IPS-NIHi7 (cell line): ENCODE results near the gene GDNF.
A peak's percentile ranks its signal among the peaks of the same experiment; 100 is the strongest.

Source experiments
- DNase-seq: peaks from one replicate; pipeline ENCODE4 v3.0.0; 2012; ENCODE audit warnings: mixed read lengths; ENCODE audit errors: extremely low spot score

Gene GDNF

DNA sequence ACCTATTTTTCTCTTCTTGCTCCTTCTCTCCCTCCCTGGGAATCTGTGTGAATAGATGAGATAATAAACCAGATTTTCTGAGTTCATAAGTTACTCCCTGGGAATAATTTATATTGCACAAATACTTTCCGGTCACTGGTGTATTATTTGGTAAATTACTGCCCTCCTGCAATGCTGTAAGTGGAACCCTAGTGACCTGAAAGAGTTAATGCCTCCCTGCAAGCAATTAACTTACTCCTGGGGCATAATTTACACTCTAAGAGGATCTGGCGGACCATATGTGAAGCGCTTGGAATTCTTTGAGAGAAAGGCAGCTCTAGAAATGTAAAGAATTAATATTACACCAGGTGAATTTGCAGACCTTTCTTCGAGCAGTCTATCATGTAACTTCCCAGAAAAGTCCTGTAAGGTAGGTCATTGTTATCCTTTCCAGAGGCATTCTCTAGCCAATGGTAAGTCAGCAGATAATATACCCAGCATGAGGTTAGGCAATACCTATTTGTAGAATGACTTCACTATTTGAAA is 7.0 kb upstream of the GDNF start:
- no peak for DNase-seq

DNA sequence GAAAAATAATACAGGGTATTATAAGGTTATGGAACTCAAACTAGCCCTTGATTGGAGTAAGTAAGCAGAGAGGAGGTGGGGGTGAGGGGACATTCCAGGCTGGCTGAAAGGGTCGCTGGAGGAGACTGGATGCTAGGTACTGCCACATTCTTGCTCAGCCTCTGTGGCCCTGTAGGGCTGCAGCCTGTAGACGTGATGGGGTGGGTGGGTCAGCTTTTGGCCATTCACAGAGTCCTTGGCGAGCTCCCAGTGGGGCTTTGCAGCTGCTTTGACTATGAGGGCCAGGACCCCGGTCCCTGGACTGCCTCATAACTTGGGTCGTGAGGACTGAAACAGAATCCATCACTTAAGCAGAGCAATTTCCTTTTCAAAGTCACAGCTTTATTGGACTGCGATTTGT is 4.2 kb upstream of the GDNF start:
- DNase-seq: no peak

DNA sequence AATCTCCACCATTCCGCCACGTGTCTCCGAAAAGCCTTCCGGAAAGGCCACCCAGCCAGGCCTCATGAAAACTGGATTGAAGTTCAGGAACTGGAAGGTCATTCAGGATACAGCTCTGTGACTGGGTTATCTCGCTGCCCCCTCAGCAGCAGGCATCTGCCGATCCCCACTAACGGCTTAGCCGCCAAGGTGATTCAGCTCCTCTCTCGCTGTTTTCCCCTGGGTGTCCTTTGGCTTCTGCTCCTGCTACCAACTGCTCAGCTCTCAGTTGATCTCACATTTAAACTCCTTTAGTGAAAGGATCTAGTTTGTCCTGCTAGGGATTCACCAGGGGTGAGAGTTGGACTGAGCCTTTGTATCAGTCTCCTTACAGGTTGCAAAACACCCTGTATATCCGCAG is 2.2 kb upstream of the GDNF start:
- no peak for DNase-seq

DNA sequence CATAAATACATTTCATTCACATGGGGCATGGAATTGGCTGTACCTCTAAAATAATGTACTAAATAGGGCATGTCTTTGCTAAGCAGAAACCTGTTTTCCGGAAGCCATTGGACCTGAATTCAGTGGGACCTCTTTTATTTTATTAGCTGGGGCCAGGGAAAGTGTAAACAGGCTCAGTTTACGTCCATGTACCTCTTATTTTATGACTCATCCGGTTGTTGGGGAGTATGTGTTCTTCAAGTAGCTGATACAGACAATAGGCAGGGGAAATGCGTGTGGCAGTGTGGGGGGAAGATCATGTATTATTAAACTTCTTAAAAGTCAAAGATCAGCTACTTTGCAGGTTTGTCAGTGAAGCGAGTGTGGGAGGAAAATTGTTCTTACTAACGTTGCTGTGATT is 1.4 kb upstream of the GDNF start:
- no peak for DNase-seq

DNA sequence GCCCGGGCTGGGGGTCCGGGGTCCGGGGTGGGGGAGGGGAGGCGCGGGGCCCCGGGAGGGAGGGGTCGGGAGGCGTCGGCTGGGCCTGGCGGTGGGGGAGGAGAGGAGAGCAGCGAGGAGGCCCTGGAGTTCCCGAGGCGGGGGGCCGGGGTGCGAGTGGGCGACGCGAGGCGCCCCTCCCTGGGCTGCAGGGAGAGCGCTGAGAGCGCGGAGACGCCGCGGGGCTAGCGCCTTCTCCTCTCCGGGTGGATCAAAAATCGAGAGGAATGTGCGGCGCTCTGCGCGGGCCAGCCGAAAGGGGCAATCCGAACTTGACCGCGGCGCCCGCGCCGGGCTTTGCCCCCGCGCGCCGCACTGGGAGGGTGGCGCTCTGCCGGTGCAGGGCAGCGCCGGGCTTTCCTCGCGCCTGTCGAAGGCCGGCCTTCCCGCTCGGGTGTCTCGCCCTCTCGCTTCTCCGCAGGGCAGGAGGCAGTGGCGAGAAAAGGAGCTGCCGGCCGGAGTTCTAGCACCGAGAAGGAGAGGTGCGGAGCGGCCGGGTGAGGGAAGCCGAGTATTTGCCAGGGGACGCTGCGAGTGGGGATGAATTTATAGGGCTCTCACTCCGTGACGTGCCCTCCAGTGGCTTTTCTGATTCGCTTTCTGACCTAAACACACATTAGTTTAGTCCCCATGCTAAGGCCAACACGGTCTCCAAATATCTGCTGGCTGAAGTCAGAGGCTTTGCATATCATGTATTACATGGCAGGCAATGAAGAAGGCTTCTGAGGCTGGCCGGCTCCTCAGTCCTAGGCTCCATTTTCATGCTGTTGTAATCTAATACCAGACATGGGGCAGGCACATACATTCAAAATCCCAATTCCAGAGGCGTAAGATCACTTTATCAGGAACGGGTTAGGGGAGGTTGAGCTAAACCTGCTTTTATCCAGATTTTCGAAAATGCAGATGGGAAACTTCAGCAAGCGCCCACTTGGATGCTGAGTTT is 503 bp upstream of the GDNF start:
- peak; percentile 50 for DNase-seq

DNA sequence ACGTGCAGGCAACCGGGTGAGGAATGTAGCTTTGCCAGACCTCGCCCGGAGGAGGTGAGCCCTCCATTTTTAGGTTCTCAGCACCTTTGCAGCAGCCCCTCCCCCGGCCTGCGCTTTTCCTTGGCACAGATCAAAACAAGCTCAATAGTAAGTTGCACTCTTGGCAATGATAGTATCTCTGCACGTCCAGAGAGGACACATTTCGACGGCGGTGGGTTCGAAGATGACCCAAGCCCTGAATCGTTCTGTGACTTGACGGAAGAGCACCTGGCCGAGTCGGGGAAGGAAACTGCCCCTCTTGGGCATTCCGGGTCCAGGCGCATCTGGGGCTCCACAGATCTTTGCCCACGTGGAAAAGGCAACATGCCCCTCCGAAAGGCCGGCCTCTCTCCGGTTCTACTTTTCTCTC is 904 bp downstream of the GDNF start:
- DNase-seq: no peak

DNA sequence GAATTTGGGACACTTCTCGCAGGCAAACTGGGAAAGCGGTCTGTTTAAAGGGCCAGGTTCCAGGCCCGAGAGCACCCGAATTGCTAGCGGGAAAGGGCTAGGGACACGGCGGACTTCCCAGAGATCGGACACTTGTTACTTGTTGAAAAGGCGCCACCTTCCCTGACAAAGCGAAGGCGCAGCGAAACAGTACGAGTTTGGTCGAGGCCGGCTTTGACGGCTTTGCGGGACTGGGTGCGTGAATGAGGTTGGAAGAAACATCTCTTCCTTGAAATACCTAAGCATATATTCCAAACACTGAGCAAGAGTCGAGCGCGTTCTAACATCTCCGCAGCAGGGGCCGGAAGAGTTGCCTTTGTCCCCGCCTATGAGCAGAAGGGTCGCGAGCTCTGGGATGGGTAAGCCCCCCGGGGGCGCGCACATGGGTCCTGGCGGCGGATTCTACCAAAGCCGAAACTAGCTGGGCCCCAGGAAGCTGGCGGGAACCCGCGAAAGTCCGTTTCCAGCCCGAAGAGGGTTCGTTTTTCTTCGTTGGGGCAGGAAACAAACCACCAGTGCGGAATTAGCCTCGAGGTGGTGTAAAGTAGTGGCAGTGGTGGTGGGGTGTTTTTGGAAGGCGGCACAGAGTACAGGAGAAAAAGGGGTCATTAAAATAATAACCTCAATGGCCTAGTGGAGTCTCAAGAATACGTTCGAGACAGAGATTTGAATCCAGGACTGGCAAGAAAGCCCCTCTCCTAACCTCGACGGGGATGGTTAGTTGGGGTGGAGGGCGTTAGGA is 1.5 kb downstream of the GDNF start:
- no peak for DNase-seq

DNA sequence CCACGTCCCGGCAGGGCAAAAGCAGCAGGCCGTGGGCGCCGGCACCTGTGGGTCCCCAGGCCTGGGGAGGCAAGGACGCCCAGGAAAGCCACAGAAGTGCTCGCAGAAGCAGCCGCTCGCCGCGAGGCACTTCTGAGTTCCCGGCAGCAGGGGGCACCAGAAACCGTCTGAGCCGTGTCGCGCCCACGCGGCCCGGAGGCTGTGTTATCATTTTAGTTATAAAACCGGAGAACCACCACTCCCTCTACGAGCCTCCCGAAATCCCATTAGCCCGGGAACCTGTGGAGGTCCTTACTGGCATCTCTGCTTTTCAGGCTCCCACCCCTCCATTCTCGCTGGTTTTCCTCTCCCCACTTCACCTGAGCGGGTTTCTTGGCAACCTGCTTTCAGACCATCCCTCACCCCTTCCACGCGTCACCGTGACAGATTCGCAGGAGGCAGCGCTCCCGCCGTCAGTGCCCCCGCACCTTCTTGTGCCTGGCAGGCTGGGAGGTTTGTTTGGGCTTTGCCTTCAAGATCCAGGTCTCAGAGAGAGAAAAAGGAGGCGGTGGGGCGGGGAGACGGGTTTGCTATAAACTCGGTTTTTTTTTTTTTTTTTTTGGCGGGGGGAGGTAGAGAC is 2.3 kb downstream of the GDNF start:
- DNase-seq: peak; percentile 59

DNA sequence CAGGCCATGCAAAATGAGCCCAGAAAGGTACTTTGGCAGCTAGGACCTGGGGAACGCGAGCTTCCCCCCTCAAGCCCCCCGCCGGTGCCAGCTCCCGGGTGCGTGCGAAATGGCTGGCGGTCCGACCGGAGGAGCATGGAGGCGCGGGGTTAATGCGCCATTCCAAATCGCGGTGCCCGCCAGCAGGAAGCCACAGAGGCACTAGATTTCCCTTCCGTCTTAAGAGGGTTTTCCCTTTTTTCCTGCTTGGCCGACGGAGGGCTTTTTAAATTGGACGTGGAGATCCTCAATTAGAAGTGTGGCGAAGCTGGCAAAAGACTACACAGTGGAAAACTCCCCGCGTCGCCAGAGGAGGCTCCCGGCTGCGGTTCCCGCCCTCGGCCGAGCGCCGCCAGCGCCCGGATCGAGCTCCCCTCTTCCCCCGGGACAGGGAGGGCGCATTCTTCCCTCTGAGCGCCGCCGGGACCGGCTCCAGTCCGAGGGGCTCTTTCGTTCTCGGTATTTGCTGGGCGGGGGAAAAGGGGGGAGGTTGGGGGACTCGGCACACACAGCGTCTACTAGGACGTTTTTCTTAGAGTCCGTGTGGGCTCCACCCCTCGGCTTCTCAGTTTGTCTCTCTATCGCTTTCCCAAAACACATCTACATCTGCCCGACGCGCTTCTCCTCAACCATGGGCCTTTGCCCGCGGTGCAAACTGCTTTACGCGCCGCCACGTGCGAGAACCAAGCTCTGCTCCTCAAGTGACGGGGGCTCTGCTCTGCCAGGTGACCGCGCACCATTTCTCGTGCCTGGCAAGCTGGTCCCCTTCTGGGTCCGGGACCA is 3.0 kb downstream of the GDNF start:
- DNase-seq: peak; percentile 48

DNA sequence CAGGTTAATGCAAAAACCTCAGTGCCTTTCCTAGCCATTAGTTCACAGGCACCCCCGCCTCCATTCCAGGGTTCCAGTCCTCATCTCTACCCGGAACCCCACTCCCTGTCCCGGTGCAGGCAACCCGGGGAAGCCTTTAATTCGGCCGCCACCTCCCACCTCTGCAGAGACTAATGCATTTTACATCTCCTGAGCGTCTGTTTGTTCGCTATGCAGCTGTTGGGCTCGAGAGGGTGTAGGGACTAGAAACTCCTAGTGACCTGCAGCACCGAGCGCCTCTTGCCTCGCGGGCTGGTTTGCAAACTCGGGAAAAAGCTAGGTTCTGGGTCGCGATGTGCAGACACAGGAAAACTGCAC is 3.6 kb downstream of the GDNF start:
- DNase-seq: no peak

DNA sequence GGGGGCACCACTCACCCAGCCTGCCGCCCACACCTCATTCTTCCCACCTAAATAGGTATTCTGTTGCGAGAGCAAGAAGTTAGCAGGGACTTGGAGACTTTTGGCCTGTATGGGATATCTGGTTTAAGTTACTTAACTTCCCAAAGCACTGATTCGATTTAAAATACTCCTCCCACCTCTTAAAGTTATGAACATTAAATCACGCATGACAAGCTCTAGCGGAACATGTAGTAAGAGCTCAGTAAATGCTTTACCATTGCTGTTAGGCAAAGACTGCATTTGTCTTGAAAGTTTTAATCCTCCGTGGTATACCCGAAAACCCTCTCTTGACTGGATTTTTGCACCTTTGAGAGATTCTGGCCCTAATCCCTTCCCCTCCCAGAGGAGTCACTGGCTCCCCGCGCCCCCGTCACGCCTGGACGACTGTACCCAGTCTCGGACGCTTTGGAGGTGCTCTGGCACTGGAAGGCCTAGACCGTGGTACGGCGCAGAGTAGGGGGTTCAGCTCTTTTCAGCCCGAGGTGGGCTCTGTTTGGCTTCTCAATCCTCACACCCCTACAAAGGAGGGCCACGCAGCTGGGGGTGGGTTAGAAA is 4.4 kb downstream of the GDNF start:
- DNase-seq: no peak

DNA sequence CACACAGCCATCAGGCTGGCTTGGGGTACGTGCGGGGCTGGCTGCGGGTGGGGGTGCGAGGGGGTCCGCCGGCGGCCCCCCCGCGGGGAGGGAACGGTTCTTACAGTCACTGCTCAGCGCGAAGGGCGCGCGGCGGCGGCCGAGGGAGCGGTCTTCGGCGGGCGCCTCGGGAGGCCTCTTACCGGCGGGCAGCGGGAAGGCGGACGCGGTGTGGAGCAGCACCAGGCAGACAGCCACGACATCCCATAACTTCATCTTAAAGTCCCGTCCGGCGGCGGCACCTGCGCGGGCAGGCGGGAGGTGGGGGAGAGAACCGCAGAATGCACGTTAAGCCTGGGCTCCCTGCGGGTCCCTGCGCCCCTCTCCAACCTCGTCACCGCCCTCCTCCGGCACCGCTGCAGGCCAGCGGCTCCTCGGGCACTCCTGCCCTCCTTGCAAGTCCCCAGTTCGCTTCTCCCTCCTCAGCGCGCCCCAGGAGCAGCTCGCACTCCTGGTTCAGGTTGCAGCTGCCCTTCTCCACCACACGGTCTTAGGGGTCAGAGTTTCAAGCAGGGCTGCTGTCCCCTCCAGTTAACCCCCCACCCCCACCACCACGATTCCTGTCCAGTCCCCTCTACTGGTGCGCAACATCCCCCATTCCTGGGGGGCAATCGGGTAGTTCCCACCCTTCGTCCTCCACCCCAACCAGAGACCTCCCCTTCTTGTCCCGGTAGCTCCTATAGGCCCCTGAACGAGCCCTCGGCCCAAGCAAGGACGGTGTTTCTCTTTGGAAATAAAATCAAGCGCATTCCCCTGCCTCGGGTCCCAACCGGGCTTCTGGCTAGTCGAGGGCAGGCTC is 5.1 kb downstream of the GDNF start:
- peak; percentile 53 for DNase-seq

DNA sequence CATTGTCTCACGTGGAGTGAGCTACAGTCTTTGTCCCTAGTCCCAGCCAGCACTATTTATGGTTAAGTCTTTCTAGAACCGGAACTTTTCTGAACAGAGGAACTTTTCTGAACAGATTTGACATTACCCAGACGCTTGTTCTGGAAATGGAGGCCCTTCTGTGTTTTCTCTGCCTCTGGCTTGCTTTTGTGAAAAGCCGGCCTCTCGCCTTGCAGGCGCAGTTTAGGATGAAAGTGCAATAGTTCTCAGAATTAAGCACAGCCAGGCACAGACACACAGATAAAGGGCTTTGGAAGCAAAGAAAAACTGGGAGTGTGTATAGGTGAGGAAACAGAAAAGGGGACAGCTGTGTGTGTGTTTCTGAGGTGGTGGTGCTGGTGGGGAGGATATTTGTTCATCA is 5.9 kb downstream of the GDNF start:
- no peak for DNase-seq

DNA sequence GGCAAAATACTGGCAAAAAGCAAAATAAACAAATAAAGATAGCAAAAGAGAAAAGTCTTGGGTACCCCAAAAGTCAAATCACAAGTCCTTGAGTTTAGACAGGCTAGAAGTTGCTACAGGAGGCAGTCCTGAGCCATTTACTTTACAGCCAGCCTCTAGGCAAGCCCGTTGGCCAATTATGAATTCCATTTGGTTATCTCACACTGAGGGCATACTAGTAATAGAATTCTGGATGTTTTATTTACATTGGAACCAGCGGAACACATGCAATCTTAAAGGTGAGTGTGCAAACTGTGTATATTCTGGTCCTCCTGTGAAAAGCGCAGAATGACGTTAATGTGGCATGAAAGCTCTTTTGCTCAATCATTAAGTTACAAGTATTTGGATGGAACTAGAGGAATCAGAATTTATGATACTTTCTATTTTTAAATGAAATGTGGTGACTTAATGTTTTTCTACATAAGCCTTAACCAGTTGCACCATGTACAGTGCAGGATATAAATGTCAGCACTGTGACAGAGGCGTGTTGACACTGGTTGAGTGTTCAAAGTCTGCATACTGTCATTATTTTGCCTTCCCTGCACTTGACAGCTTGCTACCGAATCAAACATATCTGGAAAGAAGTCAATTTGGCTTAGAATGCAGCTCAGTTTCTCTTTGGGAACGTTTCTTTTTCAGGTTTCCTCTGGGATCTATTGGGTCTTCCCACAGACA is 7.9 kb downstream of the GDNF start:
- no peak for DNase-seq

DNA sequence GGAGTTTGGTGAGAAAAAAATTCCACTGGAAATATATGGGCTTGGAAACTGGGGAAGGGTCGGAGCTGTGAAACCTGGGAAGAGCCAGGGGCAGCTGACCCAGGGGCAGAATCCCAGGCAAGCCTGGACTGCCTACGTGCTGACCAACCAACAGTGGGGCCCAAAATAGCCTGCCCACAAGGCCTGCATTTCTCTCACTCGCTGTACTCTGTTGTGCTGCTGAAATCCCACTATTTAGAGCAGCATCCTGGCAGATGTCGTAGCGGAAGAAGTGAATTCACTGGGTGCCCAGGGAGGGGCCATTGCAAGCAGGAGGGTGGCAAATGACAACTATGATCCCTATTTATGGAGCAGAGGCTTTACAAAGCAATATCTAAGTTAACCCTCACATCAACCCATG is 9.5 kb downstream of the GDNF start:
- no peak for DNase-seq

DNA sequence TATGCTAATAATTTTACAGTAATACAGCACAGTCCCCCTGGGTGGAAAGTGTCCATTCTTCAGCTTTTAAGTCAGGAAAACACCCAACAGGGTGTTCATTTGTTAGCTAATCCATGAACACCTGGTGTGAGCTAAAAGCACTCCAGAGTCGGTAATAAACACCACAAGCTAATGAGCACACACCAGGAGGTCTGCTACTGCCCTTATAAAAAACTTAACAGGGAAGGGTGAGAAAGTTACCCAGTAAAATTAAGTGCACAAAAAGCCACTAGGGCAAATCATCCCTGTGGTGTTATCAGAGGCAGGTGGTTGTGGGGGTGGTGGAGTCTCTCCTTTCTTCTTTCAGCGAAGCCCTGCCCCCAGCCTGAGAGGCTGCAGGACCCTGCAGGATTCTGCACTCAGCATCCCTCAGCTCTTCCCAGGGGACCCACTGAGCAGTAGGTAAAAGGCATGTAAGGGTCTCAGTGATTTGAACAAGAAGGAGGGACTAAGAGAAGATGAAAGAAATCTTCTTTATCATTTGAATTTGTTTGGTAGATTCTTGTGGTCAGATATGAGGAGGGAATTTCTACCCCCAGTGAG is 14.4 kb downstream of the GDNF start:
- DNase-seq: peak; percentile 43

DNA sequence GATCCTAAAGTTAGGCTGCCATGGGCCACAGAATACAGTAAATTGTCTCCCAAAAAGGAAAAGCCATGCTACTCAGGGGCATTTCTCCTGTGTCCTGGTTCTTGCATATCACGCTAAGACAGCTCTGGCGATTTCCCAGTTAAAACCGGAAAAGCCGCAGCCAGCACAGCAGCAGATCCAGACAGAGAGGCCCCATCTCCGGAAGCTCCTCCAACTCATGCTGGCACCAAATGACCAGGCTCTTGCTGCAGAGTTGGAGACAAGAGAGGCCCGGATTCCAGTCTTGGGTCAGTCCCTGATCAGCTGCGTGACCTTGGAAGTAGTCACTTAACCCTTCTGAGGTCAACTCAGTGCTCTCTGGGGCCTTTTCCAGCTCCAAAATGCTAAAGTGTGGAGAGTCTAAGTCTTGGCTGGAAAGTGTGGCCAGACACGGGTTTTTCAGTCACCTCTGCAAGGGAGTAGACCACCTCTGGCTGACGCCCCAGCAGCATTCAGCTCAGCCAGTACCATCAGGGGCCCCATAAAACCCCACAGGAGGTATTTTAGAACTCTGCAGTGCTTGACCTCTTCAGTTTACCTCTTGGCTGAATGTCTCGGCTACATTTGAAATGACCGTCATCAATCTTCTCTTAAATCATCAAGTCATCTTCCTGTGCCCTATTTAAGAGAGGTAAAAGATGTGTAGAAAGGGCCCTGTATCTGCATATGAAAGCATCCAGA is 16.2 kb downstream of the GDNF start:
- DNase-seq: no peak

DNA sequence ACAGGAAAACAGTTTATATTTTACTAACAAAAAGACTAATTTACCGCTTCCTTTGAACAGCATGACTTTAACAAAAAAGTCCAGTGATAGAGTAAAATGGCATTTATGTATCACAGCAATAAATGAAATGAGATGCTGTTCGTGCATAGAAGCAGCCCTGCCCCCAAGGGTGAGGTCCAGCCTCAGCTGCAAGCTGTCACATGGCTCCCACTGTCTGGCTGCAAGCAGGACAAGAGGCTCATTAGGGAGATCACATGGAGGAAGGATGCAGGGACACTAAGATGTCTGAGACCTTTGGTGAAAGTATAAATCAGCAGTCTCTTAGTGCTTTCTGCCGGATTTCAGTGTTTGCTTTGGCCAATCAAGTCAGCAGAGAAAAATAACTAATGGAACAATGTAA is 23.0 kb downstream of the GDNF start:
- DNase-seq: no peak
